Measurements from ENCODE around the gene PI4KA.
"Not testable (repeated sequence)": the region's sequence is repeated elsewhere in the genome, so short reads cannot be mapped to it uniquely, and the experiment has no call there.

GRCh38 chr22:20703414-20703806 is 155.2 kb downstream of the PI4KA start:
- TF ChIP-seq REST (IDR thresholded peaks at IDR 0.05); JUND (IDR thresholded peaks at IDR 0.05); RAD21 (IDR thresholded peaks at IDR 0.05); MAX (IDR thresholded peaks at IDR 0.05); ATF3 (IDR thresholded peaks at IDR 0.05); TAF1 (conservative IDR thresholded peaks at IDR 0.05); FOXA1 (IDR thresholded peaks at IDR 0.05); YY1 (IDR thresholded peaks at IDR 0.05); GABPA (IDR thresholded peaks at IDR 0.05 in 1 of 2, conservative IDR thresholded peaks at IDR 0.05 in 1 of 2): not testable (repeated sequence)
- TF ChIP-seq, protein P1, sequence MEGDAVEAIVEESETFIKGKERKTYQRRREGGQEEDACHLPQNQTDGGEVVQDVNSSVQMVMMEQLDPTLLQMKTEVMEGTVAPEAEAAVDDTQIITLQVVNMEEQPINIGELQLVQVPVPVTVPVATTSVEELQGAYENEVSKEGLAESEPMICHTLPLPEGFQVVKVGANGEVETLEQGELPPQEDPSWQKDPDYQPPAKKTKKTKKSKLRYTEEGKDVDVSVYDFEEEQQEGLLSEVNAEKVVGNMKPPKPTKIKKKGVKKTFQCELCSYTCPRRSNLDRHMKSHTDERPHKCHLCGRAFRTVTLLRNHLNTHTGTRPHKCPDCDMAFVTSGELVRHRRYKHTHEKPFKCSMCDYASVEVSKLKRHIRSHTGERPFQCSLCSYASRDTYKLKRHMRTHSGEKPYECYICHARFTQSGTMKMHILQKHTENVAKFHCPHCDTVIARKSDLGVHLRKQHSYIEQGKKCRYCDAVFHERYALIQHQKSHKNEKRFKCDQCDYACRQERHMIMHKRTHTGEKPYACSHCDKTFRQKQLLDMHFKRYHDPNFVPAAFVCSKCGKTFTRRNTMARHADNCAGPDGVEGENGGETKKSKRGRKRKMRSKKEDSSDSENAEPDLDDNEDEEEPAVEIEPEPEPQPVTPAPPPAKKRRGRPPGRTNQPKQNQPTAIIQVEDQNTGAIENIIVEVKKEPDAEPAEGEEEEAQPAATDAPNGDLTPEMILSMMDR (IDR thresholded peaks at IDR 0.05; ENCODE audit: low read depth, low read length, missing input control), result not testable (repeated sequence)

All from liver (tissue), 3 donors.